ENCODE measurements around the gene ITGA2.

ITGA2 gene

DNA sequence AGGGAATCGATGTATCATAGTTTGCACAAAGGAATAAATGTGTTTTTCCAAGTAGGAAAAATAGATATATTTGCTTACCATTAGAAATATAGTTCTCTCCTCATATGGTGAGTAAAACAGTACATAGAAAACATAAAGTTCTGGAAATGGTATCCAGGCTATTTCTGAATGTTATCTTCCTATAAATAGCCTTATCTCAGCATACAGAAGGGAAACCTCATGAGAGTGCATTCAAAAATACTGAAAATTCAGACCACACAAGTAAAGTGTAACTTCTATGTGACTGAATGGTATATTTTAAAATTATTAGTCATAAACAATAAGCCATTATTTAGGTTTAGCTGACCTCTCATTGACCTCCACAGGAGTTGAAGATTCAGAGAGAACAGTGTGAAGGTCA, 76.9 kb downstream of the ITGA2 start:
- Histone ChIP-seq H3K4me1 (ENCODE audit: control insufficient read depth, insufficient read depth, low read length) (no peaks in the 10 kb centered on the region), H3K9me3 (replicated peaks; ENCODE audit: low read length) (no peaks in the 10 kb centered on the region), H3K27me3 (ENCODE audit: control insufficient read depth, insufficient read depth, low read length) (no peaks in the 10 kb centered on the region), H3K4me3 (ENCODE audit: low read length) (no peak overlapping the region), H3K36me3 (ENCODE audit: insufficient read depth, low read length) (peaks cover 13% of the 10 kb centered on the region), H3K4me2 (ENCODE audit: low read length) (no peak overlapping the region), H3K9ac (ENCODE audit: low read depth, low read length) (no peak overlapping the region)

DNA sequence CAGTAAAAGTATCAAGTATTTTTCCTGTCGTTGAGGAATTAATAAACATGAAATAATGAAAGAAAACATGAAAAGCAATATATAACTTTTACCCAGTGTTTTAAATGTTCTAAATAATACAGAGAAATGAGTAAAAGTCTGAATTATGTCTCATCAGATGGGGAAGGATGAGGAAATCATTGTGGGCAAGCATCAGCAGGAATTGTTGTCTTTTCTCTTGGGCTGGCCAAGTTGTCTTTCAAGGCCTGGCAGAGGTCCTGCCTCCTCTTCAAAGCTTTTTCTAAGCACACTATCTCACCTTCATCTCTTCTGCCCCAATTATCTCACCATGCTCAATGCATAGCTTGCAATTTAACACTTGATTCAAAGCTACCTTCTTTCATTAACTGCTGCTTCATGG, 78.5 kb downstream of the ITGA2 start:
- Histone ChIP-seq H3K9ac (ENCODE audit: low read depth, low read length) (no peak overlapping the region), H3K27me3 (ENCODE audit: control insufficient read depth, insufficient read depth, low read length) (no peaks in the 10 kb centered on the region), H3K36me3 (ENCODE audit: insufficient read depth, low read length) (peaks cover 17% of the 10 kb centered on the region), H3K4me2 (ENCODE audit: low read length) (no peak overlapping the region), H3K4me1 (ENCODE audit: control insufficient read depth, insufficient read depth, low read length) (no peaks in the 10 kb centered on the region), H3K9me3 (replicated peaks; ENCODE audit: low read length) (no peaks in the 10 kb centered on the region), H3K4me3 (ENCODE audit: low read length) (no peak overlapping the region)

DNA sequence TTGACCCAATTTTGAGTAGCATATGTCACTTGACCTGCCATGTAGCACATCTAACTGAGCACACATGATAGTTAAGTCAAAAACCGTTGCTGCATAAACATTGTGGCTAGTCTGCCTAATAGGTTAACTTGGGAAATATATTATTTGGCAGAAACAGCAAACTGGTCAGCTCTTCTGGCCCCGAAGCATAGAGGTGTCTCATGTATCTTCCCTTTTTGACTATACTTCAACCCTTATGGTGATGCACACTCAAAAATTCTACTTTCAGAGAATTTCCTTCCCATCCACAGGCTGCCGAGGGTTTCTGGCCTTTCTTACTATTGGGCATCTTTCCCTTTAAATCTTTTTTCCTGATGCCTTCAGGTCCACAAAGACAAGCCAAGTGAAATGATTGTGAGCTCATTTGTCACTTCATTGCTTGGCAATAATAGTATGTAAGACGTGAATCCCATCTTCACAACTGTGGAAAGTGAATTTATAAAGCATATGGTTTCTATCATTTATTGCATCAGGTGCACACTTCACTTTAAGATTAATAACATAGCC, 79.2 kb downstream of the ITGA2 start:
- no peaks in the 10 kb centered on the region for H3K27me3 ChIP-seq (ENCODE audit: control insufficient read depth, insufficient read depth, low read length)
- H3K4me3 ChIP-seq (ENCODE audit: low read length): no peak overlapping the region
- no peak overlapping the region for H3K4me2 ChIP-seq (ENCODE audit: low read length)
- H3K36me3 ChIP-seq (ENCODE audit: insufficient read depth, low read length): peaks cover 17% of the 10 kb centered on the region
- no peaks in the 10 kb centered on the region for H3K9me3 ChIP-seq (replicated peaks; ENCODE audit: low read length)
- H3K9ac ChIP-seq (ENCODE audit: low read depth, low read length): no peak overlapping the region
- no peaks in the 10 kb centered on the region for H3K4me1 ChIP-seq (ENCODE audit: control insufficient read depth, insufficient read depth, low read length)

DNA sequence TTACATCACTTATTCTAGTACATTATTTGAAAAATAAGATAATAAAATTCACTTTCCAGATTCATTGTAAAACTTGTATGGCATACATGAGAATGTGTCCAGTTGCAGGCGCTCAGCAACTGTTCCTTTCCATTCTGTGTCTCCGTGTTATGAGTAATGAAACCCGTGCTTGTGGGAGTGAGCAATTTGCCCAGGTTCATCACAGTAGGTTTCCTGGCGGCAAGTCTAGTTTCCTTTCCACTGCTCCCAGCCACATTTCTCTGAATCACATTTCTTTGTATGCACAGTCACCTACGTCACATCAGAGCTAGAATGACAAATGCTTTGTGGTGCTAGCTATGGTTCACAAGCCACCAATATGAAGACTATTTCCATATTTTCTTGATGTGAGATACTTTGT, 80.5 kb downstream of the ITGA2 start:
- Histone ChIP-seq H3K4me3 (ENCODE audit: low read length) (no peak overlapping the region), H3K36me3 (ENCODE audit: insufficient read depth, low read length) (peaks cover 17% of the 10 kb centered on the region), H3K4me1 (ENCODE audit: control insufficient read depth, insufficient read depth, low read length) (no peaks in the 10 kb centered on the region), H3K27me3 (ENCODE audit: control insufficient read depth, insufficient read depth, low read length) (no peaks in the 10 kb centered on the region), H3K9me3 (replicated peaks; ENCODE audit: low read length) (no peaks in the 10 kb centered on the region), H3K4me2 (ENCODE audit: low read length) (no peak overlapping the region), H3K9ac (ENCODE audit: low read depth, low read length) (no peak overlapping the region)

DNA sequence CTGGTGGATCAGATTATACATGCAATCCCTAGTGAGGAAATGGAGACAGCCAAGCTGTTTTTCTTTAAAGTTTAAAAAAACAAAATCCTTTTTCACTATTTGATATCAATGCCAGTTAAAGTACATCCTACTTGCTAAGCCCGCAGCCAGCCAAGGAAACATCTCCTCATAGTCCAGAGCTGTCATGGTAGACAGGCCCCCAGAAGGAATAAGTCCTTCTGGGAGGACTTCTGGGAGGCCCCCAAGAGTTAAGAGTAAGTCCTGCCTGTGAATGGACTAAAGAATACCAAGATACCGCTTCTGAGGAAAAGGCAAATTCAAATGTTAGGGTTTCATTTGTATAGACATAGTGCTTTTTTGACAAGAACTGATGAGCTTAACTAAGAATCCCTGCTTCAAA, 82.1 kb downstream of the ITGA2 start:
- no peak overlapping the region for H3K4me3 ChIP-seq (ENCODE audit: low read length)
- H3K4me2 ChIP-seq (ENCODE audit: low read length): no peak overlapping the region
- no peak overlapping the region for H3K9ac ChIP-seq (ENCODE audit: low read depth, low read length)
- H3K36me3 ChIP-seq (ENCODE audit: insufficient read depth, low read length): peaks cover 17% of the 10 kb centered on the region
- H3K9me3 ChIP-seq (replicated peaks; ENCODE audit: low read length): no peaks in the 10 kb centered on the region
- no peaks in the 10 kb centered on the region for H3K27me3 ChIP-seq (ENCODE audit: control insufficient read depth, insufficient read depth, low read length)
- H3K4me1 ChIP-seq (ENCODE audit: control insufficient read depth, insufficient read depth, low read length): no peaks in the 10 kb centered on the region

DNA sequence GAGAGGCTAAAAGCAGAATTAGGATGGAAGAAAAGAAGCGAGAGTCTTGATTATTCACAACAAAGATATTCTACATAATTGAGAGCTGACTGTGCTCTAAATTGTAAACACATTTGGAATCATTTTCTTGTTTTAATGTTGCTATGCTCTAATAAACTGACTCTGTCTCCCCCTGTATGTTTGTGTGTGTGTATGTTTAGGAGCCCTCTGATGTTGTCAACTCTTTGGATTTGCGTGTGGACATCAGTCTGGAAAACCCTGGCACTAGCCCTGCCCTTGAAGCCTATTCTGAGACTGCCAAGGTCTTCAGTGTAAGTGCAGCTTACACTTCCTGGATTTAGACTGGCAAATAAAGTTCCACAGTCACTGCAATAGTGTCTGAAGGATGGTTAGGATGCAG, 82.6 kb downstream of the ITGA2 start:
- peaks cover 17% of the 10 kb centered on the region for H3K36me3 ChIP-seq (ENCODE audit: insufficient read depth, low read length)
- H3K27me3 ChIP-seq (ENCODE audit: control insufficient read depth, insufficient read depth, low read length): no peaks in the 10 kb centered on the region
- H3K4me3 ChIP-seq (ENCODE audit: low read length): no peak overlapping the region
- H3K4me2 ChIP-seq (ENCODE audit: low read length): no peak overlapping the region
- no peak overlapping the region for H3K9ac ChIP-seq (ENCODE audit: low read depth, low read length)
- H3K4me1 ChIP-seq (ENCODE audit: control insufficient read depth, insufficient read depth, low read length): no peaks in the 10 kb centered on the region
- H3K9me3 ChIP-seq (replicated peaks; ENCODE audit: low read length): no peaks in the 10 kb centered on the region

DNA sequence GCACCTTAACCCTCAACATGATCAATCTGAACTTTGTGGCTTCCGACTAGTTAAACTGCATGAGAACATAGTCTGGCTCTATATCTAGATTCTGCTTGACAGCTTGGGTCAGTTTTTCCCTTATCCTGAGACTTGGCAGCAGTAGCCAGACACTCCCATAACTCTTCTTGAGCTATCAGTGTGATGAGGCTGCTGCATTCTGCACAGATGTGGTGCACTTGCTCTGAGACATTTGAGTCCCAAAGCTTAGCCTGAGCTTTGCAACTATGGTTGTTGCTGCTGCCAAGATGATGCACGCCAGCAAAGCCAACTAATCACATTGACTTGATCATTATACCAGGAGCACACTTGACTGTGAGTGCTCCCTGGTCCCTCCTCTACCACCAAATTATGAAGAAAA, 84.2 kb downstream of the ITGA2 start:
- Histone ChIP-seq H3K9ac (ENCODE audit: low read depth, low read length) (no peak overlapping the region), H3K9me3 (replicated peaks; ENCODE audit: low read length) (no peaks in the 10 kb centered on the region), H3K27me3 (ENCODE audit: control insufficient read depth, insufficient read depth, low read length) (no peaks in the 10 kb centered on the region), H3K4me1 (ENCODE audit: control insufficient read depth, insufficient read depth, low read length) (no peaks in the 10 kb centered on the region), H3K4me3 (ENCODE audit: low read length) (no peak overlapping the region), H3K36me3 (ENCODE audit: insufficient read depth, low read length) (peaks cover 18% of the 10 kb centered on the region), H3K4me2 (ENCODE audit: low read length) (no peak overlapping the region)

DNA sequence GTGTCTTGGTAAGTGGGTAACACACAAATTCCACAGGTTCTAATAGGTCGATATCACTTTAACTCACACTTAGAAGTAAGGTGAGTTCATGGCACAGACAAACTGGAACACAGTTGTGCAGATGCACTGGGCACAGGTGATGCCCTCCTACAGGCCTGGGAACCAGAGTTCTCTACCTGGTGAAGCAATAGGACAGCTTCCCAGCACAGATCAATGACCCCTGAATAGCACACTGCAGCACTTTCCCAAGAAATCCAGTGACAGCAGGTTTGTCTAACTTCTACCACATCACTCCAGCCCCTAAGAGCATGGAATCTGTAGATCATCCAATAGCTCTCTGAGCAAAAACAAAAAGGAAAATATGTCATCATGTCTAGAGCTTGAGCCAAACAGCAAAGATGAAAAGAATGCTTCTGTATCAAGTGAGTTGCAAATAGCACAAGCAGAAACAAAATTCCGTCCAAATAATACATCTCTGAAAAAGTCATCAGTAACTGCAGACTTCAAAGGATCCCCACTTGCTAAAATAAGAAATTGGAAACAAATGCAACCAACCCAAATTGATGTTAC, 86.9 kb downstream of the ITGA2 start:
- no peaks in the 10 kb centered on the region for H3K9me3 ChIP-seq (replicated peaks; ENCODE audit: low read length)
- H3K4me2 ChIP-seq (ENCODE audit: low read length): no peak overlapping the region
- peaks cover 27% of the 10 kb centered on the region for H3K36me3 ChIP-seq (ENCODE audit: insufficient read depth, low read length)
- no peaks in the 10 kb centered on the region for H3K4me1 ChIP-seq (ENCODE audit: control insufficient read depth, insufficient read depth, low read length)
- H3K4me3 ChIP-seq (ENCODE audit: low read length): no peak overlapping the region
- no peak overlapping the region for H3K9ac ChIP-seq (ENCODE audit: low read depth, low read length)
- no peaks in the 10 kb centered on the region for H3K27me3 ChIP-seq (ENCODE audit: control insufficient read depth, insufficient read depth, low read length)

DNA sequence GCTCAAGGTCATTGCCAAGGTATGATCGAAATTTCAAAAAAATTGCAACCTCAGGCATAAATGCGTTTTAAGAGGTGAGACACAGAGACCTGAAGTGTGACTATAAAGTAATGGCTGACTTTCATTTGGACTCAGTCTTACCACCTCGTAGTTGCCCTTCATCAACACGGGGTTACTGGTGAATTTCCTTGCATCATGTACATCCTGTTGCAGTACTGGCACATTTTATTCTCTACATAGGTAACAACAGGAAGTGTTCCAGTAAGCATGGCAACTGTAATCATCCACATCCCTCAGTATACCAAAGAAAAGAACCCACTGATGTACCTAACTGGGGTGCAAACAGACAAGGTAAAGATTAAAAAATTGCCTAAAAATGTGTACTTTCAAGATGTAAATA, 91.1 kb downstream of the ITGA2 start:
- peaks cover 52% of the 10 kb centered on the region for H3K36me3 ChIP-seq (ENCODE audit: insufficient read depth, low read length)
- no peaks in the 10 kb centered on the region for H3K4me1 ChIP-seq (ENCODE audit: control insufficient read depth, insufficient read depth, low read length)

DNA sequence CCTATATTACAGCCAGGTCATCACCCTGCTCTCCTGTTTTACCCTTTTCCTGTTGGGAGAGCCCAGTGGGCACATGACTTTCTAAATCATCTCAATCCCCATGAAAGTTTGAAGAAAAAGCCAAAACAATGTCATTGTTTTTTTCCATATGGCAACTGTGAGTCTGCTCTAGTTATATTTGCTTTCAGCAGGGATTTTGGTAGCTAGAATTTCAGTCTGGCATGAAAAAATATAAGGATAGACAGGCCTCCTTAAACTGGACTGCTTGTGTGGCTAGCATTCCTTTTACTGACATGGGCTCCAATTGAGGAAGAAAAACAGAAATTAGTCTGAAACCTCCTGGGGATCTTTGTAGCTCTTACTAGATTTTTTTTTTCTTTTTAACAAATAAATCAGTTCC, 94.8 kb downstream of the ITGA2 start:
- H3K27me3 ChIP-seq (ENCODE audit: control insufficient read depth, insufficient read depth, low read length): no peaks in the 10 kb centered on the region
- peaks cover 51% of the 10 kb centered on the region for H3K36me3 ChIP-seq (ENCODE audit: insufficient read depth, low read length)
- H3K9me3 ChIP-seq (replicated peaks; ENCODE audit: low read length): no peaks in the 10 kb centered on the region
- no peaks in the 10 kb centered on the region for H3K4me1 ChIP-seq (ENCODE audit: control insufficient read depth, insufficient read depth, low read length)
- H3K4me2 ChIP-seq (ENCODE audit: low read length): no peak overlapping the region
- H3K4me3 ChIP-seq (ENCODE audit: low read length): no peak overlapping the region
- H3K9ac ChIP-seq (ENCODE audit: low read depth, low read length): no peak overlapping the region

More for the DNA sequence above, 91.1 kb downstream of the ITGA2 start:
- H3K4me2 ChIP-seq (ENCODE audit: low read length): no peak overlapping the region
- H3K4me3 ChIP-seq (ENCODE audit: low read length): no peak overlapping the region
- H3K9ac ChIP-seq (ENCODE audit: low read depth, low read length): no peak overlapping the region
- H3K27me3 ChIP-seq (ENCODE audit: control insufficient read depth, insufficient read depth, low read length): no peaks in the 10 kb centered on the region
- no peaks in the 10 kb centered on the region for H3K9me3 ChIP-seq (replicated peaks; ENCODE audit: low read length)

DNA sequence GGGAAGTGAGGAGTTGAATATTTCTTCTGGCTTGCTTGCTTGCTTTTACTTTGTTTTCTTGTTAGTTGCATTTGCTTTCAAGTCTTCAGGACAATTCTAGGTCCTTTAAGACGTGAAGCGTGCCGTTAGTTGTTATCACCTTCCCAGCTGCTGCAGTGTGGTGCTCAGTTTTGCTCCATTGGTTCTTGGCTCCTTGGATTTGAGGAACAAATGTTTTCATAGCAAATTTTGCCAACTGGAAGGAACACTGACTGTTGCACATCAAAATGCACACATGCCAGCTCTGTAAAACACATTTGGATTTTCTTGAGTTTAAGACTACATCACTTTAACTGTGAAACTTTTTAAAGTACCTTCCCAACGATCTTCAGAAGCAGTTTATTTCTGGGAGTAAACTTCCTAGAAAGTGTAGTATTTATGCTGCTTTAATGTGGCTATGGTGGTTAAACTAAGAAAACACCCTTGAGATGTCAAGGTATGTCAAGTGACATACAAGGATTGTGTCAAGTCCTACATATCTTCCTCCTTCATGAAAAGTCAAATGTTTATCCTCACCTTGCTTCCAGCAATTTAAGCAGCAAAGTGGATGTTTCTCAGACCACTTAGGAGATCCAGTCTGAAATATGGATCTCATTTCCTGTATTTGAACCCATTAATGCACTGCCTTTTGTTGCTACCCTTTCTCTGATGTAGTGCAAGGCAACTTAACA, 95.5 kb downstream of the ITGA2 start:
- no peak overlapping the region for H3K4me3 ChIP-seq (ENCODE audit: low read length)
- H3K4me2 ChIP-seq (ENCODE audit: low read length): no peak overlapping the region
- H3K36me3 ChIP-seq (ENCODE audit: insufficient read depth, low read length): peaks cover 48% of the 10 kb centered on the region
- H3K9ac ChIP-seq (ENCODE audit: low read depth, low read length): no peak overlapping the region
- H3K27me3 ChIP-seq (ENCODE audit: control insufficient read depth, insufficient read depth, low read length): no peaks in the 10 kb centered on the region
- H3K9me3 ChIP-seq (replicated peaks; ENCODE audit: low read length): no peaks in the 10 kb centered on the region
- no peaks in the 10 kb centered on the region for H3K4me1 ChIP-seq (ENCODE audit: control insufficient read depth, insufficient read depth, low read length)

DNA sequence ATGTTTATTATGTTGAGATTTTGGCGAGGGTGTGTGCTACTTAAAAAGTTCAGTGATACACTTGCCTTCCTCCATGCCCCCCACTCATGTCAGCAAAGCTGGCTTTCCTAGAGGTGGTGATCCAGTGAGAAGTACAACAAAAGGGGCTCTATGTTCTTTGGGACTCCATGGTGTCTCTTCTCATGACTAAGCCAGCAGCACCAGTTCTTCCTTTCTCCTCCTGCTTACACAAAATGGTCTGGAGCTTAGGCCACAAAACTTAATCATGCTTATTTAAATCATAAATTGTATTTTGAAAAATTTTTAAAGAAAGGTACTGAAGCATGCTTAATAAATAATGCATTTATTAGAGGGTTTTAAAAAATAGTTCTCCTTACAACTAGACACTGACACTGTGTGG, 98.0 kb downstream of the ITGA2 start:
- Histone ChIP-seq H3K4me2 (ENCODE audit: low read length) (no peak overlapping the region), H3K4me1 (ENCODE audit: control insufficient read depth, insufficient read depth, low read length) (peaks cover 8% of the 10 kb centered on the region), H3K9ac (ENCODE audit: low read depth, low read length) (no peak overlapping the region), H3K27me3 (ENCODE audit: control insufficient read depth, insufficient read depth, low read length) (no peaks in the 10 kb centered on the region), H3K4me3 (ENCODE audit: low read length) (no peak overlapping the region), H3K9me3 (replicated peaks; ENCODE audit: low read length) (no peaks in the 10 kb centered on the region), H3K36me3 (ENCODE audit: insufficient read depth, low read length) (peaks cover 41% of the 10 kb centered on the region)
